ENCODE measurements around the gene ARHGAP18. TPM values are rescaled to one million over a fixed set of nuclear protein-coding genes. Genes with fewer than 3 reads are reported as not detected.

Gene ARHGAP18
- total and polyA plus RNA-seq, 10 of the 15 experiments (the other 5 are each of a cell fraction or from before 2014, with no cell fraction given), result 18.2 to 52.2 (median 31.7) TPM

DNA sequence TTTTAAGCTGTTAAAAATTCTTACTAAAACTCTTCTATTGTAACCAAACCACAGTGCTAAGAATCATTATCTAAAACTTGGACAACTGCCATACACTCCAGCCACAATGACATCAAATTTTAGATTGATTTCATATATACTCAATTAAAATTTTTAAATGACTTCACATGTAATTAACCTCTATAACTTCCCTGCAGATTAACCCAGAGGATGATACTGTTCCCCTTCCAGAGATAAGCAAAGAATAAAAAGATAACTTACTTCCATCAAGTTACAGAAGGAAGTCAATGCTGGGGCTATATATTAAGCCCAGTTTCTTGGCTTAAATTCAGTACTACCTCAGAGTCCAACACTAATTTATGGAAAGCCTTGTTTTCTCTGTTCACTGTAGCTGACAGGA lies 71.3 kb downstream of the ARHGAP18 start:
- no peaks in the 10 kb centered on the region for H3K27me3 ChIP-seq (replicated peaks in 1 of 2; ENCODE audit: control insufficient read depth in 2 of 2, insufficient read depth in 2 of 2, low read length in 1 of 2)
- FAIRE-seq, result no peak
- no peaks in the 10 kb centered on the region for H4K20me1 ChIP-seq (ENCODE audit: control insufficient read depth, insufficient read depth)
- peaks cover 16% of the 10 kb centered on the region; the same call in 1 of the 2 replicates for H3K4me1 ChIP-seq (ENCODE audit: control insufficient read depth, insufficient read depth, low read length)
- peaks cover 6% of the 10 kb centered on the region for H3K79me2 ChIP-seq (ENCODE audit: control insufficient read depth, insufficient read depth, low read length)
- H3K4me2 ChIP-seq (ENCODE audit: control insufficient read depth, insufficient read depth), result no peak overlapping the region
- no peak overlapping the region for H3K9ac ChIP-seq (ENCODE audit: control insufficient read depth, insufficient read depth, low read length)
- RAD21 ChIA-PET (ENCODE audit: unreplicated experiment), result interaction anchor here (1.0 to 1.1 kb wide), 2 partner anchors 70 to 111 kb away, joined by 3 read pairs; no protein-coding TSS in a partner anchor
- H2AFZ ChIP-seq (ENCODE audit: control insufficient read depth, low read depth, low read length), result no peak overlapping the region
- no TSS peak for BruUV-seq (replicated peaks)
- SMC1A ChIA-PET (ENCODE audit: uncharacterized antibody, unreplicated experiment), result interaction anchor here (1.2 to 2.6 kb wide), 4 partner anchors 11 to 41 kb away, joined by 3 to 13 read pairs (median 6); no protein-coding TSS in a partner anchor
- POLR2A ChIA-PET, result interaction anchor here (0.6 kb wide), 1 partner anchor 37 kb away, joined by 3 read pairs; no protein-coding TSS in a partner anchor
- ATAC-seq, result peak; percentile 32; the same call in 1 of the 3 replicates
- CTCF ChIA-PET, result interaction anchor here (2.0 kb wide), 1 partner anchor 40 kb away, joined by 5 read pairs; no protein-coding TSS in a partner anchor
- no peak overlapping the region for H3K4me3 ChIP-seq
- TF ChIP-seq ZNF384 (IDR thresholded peaks at IDR 0.05; ENCODE audit: borderline replicate concordance, low read depth, low read length), result no peak
- no peak for TF ChIP-seq BACH1 (IDR thresholded peaks at IDR 0.05; ENCODE audit: borderline replicate concordance)
- H3K9me3 ChIP-seq (replicated peaks; ENCODE audit: control insufficient read depth, insufficient read depth, low read length), result peaks cover 4% of the 10 kb centered on the region
- DNase-seq (ENCODE audit: low read depth, low spot score), result no peak
- in situ Hi-C loops (cut with MboI), result no loop called here
- H3K27ac ChIP-seq (ENCODE audit: control insufficient read depth, insufficient read depth), result no peak overlapping the region
- intact Hi-C loops (cut with micrococcal nuclease; ENCODE audit: unreplicated experiment), result no loop called here
- peaks cover 4 to 22% of the 10 kb centered on the region in 2 experiments for H3K36me3 ChIP-seq (ENCODE audit: control insufficient read depth in 2 of 2, insufficient read depth in 2 of 2, low read length in 1 of 2)

DNA sequence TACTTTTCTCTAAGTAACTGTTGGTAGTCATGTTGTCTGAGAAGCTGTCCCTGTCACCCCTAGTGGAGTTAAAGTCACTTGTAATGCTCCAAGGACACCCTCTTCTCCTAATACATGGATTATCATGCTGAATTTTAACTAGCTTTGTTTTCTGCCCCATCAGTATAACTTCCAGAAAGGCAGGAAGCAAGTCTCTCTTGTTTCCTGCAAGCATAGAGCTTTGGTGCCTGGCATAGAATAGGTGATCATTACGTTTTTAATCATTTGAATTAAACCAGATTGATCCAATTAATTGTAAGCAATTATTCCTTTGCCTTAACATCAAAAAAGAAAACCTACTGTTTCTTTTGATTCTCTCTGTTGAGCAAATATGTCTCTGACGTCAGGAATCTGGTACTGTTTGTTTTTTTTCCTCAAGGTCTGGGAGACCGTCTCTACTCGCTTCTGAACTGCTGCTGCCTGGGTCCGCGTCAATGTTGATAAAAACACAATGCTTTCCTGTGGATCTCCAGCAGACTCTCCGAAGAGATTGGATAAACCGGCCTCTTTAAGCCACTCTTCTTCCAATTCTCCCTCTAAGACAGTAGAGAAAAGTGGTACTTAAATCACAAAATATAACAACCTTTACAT lies 71.8 kb downstream of the ARHGAP18 start:
- no peak overlapping the region for H3K4me2 ChIP-seq (ENCODE audit: control insufficient read depth, insufficient read depth)
- ChIA-PET SMC1A (ENCODE audit: uncharacterized antibody, unreplicated experiment) (interaction anchor here (0.8 to 2.6 kb wide), 6 partner anchors 8 to 101 kb away, joined by 3 to 13 read pairs (median 6); no protein-coding TSS in a partner anchor), POLR2A (interaction anchor here (0.5 to 0.8 kb wide), 3 partner anchors 15 to 37 kb away, joined by 3 to 4 read pairs (median 3); no protein-coding TSS in a partner anchor), CTCF (interaction anchor here (0.8 to 2.0 kb wide), 5 partner anchors 8 to 99 kb away, joined by 3 to 5 read pairs (median 3); no protein-coding TSS in a partner anchor), RAD21 (ENCODE audit: unreplicated experiment) (interaction anchor here (1.1 kb wide), 1 partner anchor 71 kb away, joined by 3 read pairs; no protein-coding TSS in a partner anchor)
- H3K9ac ChIP-seq (ENCODE audit: control insufficient read depth, insufficient read depth, low read length), result no peak overlapping the region
- peaks cover 4 to 26% of the 10 kb centered on the region in 2 experiments for H3K36me3 ChIP-seq (ENCODE audit: control insufficient read depth in 2 of 2, insufficient read depth in 2 of 2, low read length in 1 of 2)
- peaks cover 1% of the 10 kb centered on the region; the same call in 2 of the 3 replicates for H3K9me3 ChIP-seq (replicated peaks; ENCODE audit: control insufficient read depth, insufficient read depth, low read length)
- BruUV-seq (replicated peaks), result no TSS peak
- H3K79me2 ChIP-seq (ENCODE audit: control insufficient read depth, insufficient read depth, low read length), result peaks cover 2% of the 10 kb centered on the region
- intact Hi-C loops (cut with micrococcal nuclease; ENCODE audit: unreplicated experiment), result no loop called here
- H2AFZ ChIP-seq (ENCODE audit: control insufficient read depth, low read depth, low read length), result no peak overlapping the region
- ATAC-seq (no peak), FAIRE-seq (no peak), DNase-seq (ENCODE audit: low read depth, low spot score) (no peak)
- H3K4me1 ChIP-seq (ENCODE audit: control insufficient read depth, insufficient read depth, low read length), result peaks cover 16% of the 10 kb centered on the region; the same call in 1 of the 2 replicates
- no peaks in the 10 kb centered on the region for H4K20me1 ChIP-seq (ENCODE audit: control insufficient read depth, insufficient read depth)
- 97% methylated on average over 8 of the region's 8 CpGs for WGBS (ENCODE audit: insufficient coverage, insufficient replicate concordance, low lambda C conversion rate, missing lambda C conversion rate)
- H3K27ac ChIP-seq (ENCODE audit: control insufficient read depth, insufficient read depth), result no peak overlapping the region
- H3K27me3 ChIP-seq (replicated peaks in 1 of 2; ENCODE audit: control insufficient read depth in 2 of 2, insufficient read depth in 2 of 2, low read length in 1 of 2), result no peaks in the 10 kb centered on the region
- no peak overlapping the region for H3K4me3 ChIP-seq
- in situ Hi-C loops (cut with MboI), result no loop called here
- no peak for TF ChIP-seq SREBF1 (IDR thresholded peaks at IDR 0.05; ENCODE audit: low read length)
- TF ChIP-seq, protein P1, sequence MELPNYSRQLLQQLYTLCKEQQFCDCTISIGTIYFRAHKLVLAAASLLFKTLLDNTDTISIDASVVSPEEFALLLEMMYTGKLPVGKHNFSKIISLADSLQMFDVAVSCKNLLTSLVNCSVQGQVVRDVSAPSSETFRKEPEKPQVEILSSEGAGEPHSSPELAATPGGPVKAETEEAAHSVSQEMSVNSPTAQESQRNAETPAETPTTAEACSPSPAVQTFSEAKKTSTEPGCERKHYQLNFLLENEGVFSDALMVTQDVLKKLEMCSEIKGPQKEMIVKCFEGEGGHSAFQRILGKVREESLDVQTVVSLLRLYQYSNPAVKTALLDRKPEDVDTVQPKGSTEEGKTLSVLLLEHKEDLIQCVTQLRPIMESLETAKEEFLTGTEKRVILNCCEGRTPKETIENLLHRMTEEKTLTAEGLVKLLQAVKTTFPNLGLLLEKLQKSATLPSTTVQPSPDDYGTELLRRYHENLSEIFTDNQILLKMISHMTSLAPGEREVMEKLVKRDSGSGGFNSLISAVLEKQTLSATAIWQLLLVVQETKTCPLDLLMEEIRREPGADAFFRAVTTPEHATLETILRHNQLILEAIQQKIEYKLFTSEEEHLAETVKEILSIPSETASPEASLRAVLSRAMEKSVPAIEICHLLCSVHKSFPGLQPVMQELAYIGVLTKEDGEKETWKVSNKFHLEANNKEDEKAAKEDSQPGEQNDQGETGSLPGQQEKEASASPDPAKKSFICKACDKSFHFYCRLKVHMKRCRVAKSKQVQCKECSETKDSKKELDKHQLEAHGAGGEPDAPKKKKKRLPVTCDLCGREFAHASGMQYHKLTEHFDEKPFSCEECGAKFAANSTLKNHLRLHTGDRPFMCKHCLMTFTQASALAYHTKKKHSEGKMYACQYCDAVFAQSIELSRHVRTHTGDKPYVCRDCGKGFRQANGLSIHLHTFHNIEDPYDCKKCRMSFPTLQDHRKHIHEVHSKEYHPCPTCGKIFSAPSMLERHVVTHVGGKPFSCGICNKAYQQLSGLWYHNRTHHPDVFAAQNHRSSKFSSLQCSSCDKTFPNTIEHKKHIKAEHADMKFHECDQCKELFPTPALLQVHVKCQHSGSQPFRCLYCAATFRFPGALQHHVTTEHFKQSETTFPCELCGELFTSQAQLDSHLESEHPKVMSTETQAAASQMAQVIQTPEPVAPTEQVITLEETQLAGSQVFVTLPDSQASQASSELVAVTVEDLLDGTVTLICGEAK (IDR thresholded peaks at IDR 0.05; ENCODE audit: borderline replicate concordance), result no peak
- TF ChIP-seq, protein P2, sequence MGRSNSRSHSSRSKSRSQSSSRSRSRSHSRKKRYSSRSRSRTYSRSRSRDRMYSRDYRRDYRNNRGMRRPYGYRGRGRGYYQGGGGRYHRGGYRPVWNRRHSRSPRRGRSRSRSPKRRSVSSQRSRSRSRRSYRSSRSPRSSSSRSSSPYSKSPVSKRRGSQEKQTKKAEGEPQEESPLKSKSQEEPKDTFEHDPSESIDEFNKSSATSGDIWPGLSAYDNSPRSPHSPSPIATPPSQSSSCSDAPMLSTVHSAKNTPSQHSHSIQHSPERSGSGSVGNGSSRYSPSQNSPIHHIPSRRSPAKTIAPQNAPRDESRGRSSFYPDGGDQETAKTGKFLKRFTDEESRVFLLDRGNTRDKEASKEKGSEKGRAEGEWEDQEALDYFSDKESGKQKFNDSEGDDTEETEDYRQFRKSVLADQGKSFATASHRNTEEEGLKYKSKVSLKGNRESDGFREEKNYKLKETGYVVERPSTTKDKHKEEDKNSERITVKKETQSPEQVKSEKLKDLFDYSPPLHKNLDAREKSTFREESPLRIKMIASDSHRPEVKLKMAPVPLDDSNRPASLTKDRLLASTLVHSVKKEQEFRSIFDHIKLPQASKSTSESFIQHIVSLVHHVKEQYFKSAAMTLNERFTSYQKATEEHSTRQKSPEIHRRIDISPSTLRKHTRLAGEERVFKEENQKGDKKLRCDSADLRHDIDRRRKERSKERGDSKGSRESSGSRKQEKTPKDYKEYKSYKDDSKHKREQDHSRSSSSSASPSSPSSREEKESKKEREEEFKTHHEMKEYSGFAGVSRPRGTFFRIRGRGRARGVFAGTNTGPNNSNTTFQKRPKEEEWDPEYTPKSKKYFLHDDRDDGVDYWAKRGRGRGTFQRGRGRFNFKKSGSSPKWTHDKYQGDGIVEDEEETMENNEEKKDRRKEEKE (IDR thresholded peaks at IDR 0.05), result no peak
- no peak for TF ChIP-seq PAX5 (IDR thresholded peaks at IDR 0.05; ENCODE audit: borderline replicate concordance, low read depth, low read length)
- TF ChIP-seq MXI1 (IDR thresholded peaks at IDR 0.05; ENCODE audit: low read depth, low read length), result no peak

Data from GM12878 (cell line).